Stimulated activated CD4-positive, alpha-beta T cell treated with anti-CD3 and anti-CD28 coated beads, Interleukin-12 subunit alpha, Interleukin-12 subunit beta, amount 100 ng/mL, for 4 hours (primary cell): Measurements from ENCODE around the gene RAPGEF4.
"Not testable (repeated sequence)": the region's sequence is repeated elsewhere in the genome, so short reads cannot be mapped to it uniquely, and the experiment has no call there.

Experiments
- DNase-seq: peaks from one replicate; pipeline ENCODE4 v3.0.0-alpha.2; 2020

RAPGEF4 gene

DNA sequence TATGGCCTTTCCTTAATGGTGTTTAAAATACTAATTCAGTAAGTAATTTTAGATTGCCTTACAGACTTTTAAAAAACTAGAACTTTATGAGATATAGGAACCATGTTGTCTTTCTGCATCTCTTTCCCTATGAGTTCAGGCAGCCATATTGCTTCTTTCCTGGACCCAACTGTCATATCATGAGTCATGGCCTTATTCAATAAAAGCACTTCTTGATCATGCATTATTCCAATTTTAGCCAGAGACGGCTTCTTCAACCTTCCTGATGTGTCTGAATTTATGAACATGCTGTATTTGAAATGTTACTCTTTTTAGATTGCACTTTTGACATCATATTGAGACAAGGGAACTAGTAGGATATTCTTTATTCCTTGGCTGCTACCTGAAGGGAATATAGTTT lies 274.6 kb downstream of the RAPGEF4 start:
- DNase-seq, result no peak

DNA sequence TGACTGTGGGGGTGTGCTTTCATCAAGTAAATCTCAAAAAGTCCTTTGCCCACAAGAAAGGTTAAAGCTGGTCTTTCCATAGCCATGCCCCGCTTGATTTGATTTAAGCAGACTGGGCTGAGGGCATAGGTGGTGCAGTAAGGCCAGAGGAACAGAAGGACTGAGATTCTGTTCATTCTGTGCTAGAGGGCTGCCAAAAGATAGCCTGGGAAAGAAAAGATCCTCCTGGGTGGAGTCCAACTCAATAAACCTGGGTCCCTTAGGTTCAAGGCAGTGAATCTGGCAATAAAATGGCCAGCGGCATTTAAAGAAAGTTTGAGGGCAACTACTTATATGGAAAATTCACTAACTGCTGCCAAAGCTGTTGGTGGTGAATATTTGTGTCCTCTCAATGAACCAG lies 280.8 kb downstream of the RAPGEF4 start:
- no peak for DNase-seq

DNA sequence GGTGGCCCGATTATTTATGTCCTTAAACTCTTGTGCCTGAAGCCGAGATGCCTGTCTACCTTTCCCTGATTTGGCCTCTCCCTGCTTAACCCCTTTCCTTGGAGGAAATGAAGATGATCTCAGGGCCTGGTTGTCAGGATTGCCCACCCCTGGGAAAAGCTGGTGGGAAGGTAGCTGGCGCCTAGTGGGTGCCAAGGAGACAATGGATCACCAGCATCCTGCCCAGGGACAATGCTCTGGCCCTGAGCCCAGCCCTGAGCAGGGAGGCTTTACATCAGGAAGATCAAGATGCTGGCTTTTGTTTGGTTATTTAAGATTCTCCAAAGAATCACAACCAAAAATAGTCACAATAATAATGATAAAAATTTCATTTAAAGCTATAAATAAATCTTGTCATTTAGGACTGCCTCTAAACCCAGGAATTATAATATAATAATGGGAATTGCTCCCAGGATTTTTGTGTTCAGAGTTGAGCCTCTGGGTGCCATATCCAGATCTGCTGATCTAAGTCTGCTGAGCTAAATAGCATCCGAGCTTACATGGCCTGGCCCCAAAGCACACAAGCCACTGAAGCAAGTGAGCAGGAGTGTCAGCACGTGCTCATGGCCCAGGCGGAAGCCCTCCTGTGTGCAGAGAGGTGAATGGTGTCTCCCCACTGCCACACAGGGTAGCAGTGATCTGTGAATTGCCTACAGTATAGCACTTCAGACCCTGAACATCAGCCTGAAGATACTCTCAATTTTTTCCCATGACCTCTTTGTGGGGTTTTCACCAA lies 282.2 kb downstream of the RAPGEF4 start:
- DNase-seq, result no peak

DNA sequence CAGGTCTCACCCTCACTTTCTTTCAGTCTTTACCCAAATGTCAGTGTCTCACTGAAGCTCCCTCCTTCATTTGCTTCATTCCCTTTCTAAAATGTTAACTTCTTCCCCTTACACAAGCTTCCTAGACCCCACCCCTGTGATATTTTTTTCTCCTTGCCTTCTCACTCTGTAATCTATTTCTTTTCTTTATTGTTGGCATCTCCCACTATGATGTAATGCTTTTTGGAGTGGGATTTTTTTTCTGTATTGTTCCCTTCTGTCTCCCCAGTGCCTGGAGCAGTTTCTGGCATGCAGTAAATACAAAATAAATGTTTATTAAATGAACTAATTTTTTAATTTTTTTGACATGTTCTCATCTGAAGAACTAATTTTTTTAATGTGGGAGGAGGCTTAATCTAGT lies 284.1 kb downstream of the RAPGEF4 start:
- DNase-seq, result no peak

- DNase-seq, result no peak
Observed at GRCh38 chr2:173021939-173022371, 286.3 kb downstream of the RAPGEF4 start.

DNA sequence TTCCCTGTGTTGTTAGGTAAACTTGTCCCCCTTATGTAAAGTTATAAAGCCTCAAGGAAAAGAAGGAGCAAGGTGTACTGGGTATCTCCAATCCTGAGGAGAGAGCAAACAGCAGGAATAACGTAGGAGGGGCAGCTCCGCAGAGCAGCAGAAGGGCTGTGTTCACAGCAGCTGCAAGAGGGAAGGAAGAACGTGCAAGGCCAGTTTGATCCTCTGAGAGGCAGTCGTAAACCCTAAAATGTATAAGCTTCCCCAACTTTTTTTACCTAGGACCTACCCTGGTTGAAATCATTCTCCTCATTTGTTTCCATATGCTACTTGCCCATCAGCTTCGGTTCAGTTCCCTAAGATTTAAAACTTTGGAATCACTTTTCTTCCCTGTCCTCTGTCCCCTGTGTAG lies 288.1 kb downstream of the RAPGEF4 start:
- no peak for DNase-seq

DNA sequence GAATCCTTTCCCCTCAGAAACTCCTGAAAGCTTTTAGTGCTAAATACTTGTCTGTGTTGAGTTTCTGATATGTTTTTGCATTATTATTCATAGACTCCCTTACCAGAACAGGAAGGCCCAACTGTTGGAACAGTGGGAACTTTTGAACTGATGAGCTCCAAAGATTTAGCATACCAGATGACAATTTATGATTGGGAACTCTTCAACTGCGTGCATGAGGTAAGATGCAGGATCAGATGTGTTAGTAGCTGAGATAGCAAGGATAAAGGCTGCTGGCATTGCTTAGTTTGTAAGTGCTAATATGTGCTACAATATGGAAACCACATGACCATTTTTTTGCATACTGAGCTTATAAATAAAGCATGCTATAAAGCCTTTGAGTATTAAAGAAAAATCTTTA lies 290.8 kb downstream of the RAPGEF4 start:
- DNase-seq, result no peak

- peak; percentile 64 for DNase-seq
Observed at GRCh38 chr2:173027181-173028128, 291.8 kb downstream of the RAPGEF4 start.

- DNase-seq, result no peak
Observed at GRCh38 chr2:173028141-173028540, 292.5 kb downstream of the RAPGEF4 start.

DNA sequence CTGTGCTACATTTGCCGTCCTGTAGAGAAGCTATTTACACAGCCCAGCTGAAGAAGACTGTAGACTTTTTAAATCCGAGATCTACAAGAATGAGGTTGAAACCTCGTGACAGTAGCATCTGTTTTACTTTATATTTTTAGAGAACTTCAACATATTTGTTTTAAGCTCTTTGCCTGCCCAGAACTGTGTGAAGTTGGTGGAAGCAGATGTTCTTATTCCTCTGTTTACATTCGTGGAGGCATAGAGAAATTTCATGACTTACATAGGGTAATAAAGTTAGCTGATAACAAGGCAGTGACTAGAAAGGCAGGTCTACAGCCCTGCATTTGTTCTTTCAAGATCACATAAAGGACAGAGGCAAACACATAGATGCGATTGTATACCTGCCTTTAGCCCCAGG lies 293.0 kb downstream of the RAPGEF4 start:
- no peak for DNase-seq

DNA sequence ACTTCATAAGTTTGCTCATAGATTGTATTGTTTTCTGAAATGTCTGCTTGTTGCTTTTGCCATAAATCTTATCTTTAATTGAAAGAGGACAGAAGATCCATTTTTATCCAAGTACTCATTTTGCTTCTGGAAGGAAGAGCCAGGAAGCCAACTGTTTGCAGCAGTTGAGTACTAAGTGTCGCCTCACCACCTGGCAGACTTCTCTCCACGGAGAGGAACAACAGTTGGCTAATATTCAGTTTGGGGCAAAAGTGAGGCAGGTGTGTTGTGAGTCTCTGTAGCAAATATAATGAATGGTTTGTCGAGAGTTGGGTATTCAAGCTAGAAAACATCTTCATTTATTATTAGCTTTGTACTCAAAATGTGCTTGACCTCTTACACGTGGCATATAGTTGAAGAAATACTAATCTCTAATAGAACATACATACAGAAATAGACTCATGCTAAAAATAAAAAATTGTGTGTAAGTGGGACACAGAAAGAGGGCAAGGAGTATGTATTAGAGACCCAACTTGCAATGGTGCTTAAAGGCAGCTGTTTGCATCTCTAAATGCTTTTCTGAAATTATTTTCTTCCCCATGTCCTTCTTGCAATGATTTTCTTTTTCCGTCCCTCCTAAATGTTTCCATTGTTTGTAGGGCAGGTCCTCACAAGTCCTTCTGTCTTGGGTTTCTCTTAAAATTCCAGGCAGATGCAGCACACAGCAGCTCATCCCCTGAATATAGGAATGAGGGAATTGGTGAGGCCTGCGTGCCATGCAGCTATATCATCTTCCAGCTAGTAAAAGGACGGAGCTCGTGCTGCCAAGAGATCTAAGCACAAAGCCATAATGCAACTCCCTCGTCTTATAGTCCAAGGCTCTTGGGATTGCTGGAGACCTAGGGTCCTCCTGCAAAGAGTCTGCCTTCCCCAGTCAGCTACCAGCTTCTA lies 295.2 kb downstream of the RAPGEF4 start:
- DNase-seq, result no peak

- DNase-seq, result no peak
Observed at GRCh38 chr2:173032032-173032431, 296.4 kb downstream of the RAPGEF4 start.

DNA sequence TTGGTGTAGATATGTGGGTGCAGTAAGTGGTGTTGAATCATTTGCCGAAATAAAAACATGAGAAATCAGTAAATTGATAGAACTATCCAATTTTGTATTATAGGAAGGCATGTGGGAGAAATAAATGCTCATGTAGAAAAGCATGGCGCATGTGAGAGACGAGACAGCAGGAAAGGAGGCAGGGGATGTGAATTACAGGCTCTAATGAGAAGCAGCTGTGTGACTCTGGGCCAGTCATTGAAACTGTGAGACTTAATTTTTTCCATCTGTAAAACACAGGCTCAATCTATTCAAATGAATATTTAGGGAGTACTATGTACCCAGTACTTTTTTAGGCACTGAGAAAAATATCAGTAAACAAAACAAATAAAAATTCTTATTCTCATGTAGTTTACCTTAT lies 297.4 kb downstream of the RAPGEF4 start:
- DNase-seq, result no peak

GRCh38 chr2:173034143-173034542 lies 298.5 kb downstream of the RAPGEF4 start:
- DNase-seq, result no peak

- no peak for DNase-seq
Observed at GRCh38 chr2:173037245-173038120, 301.8 kb downstream of the RAPGEF4 start.

DNA sequence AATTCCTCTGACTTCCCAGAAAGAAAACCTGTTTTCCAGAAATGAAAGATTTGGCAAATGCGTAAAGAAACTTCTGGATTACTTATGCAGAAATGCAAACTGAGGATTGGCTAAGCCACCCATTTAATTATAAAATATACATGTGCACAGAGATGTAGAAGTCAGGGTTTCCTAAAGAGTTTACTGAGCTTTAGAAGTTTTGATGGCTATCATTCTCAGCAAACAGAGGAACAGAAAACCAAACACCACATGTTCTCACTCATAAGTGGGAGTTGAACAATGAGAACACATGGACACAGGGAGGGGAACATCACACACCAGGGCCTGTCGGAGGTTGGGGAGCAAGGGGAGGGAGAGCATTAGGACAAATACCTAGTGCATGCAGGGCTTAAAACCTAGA lies 302.6 kb downstream of the RAPGEF4 start:
- DNase-seq, result not testable (repeated sequence)

DNA sequence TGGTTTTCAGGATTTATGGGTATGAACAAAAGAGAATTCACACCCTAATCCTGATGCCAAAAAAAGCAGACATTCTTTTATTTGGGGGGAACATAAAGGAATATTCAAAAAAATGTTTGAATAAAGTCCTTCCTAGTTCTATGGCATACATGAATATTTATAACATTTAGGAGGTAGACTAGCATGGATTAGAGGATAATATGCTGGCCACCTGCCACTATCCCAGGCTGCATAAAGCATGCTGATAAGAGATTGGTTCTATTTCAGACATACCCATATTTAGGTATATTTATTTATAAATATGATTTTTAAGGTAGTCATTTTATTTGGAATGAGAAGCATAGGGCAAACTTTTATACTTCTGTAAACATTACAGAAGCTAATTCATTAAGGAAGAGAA lies 305.1 kb downstream of the RAPGEF4 start:
- no peak for DNase-seq

DNA sequence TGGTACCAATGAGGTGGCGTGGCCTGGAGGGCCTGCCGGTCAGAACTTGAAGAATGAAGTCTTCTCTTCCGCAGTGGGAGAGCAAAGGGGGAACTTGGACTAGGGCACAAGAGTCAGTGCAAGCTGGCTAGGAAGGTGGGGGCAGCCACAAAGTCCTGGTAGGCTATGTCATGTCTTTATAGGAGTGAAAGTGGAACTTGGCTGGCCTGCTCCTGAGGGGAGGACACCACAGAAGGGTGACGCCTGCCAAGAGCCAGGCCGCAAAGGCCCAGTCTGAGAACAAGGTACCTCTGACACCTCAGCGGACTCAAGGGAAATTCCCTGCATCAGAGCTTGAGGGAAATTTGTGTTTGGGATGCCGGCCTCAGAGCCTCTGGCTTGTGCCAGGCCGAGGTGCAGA lies 307.8 kb downstream of the RAPGEF4 start:
- no peak for DNase-seq

GRCh38 chr2:173043897-173044519 lies 308.4 kb downstream of the RAPGEF4 start:
- no peak for DNase-seq

- no peak for DNase-seq
Observed at GRCh38 chr2:173044686-173045085, 309.0 kb downstream of the RAPGEF4 start.

GRCh38 chr2:173045181-173045580 lies 309.5 kb downstream of the RAPGEF4 start:
- no peak for DNase-seq
